ENCODE results near the gene AIRE. TPM values are rescaled to one million over a fixed set of nuclear protein-coding genes. Genes with fewer than 3 reads are reported as not detected.

AIRE gene
- polyA plus RNA-seq, 1 donor from 2014 or later: not detected

DNA sequence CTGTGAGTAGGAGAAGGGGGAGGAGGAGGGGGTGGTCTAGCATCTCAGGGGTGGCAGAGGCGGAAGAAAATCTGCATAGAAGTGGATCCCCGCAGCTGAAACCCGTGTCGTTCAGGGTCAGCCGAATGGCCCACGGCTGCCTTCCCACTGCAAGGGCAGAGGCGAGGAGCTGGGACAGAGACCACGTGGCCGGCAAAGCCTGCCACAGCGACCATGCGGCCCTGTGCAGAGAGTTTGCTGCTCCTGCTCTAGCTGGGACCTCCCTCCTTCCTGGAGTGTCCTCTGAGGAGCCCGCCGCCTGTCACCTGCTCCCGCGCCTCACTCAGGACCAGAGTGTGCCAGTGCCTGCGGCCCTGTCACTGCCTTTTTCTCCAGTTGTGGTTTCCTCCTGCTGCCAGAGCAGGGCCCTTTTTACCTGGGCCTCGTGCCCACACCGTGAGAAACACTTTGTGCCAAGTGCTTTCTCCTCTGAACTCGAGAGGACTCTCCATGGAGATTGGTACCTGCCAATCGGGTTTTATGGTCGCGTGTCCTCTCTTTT lies 62.3 kb downstream of the AIRE start:
- peaks cover 35% of the 10 kb centered on the region for H3K27me3 ChIP-seq (ENCODE audit: insufficient read depth, low read depth, low read length)
- H3K9me2 ChIP-seq (ENCODE audit: insufficient read depth, low read length): no peaks in the 10 kb centered on the region
- no peak overlapping the region for H3K27ac ChIP-seq (ENCODE audit: low read length)
- H3K36me3 ChIP-seq (ENCODE audit: insufficient read depth, low read length): no peaks in the 10 kb centered on the region
- no peaks in the 10 kb centered on the region for H3F3A ChIP-seq (ENCODE audit: insufficient read depth, low read length, poor library complexity, severe bottlenecking)
- H2AFZ ChIP-seq (ENCODE audit: low read depth, low read length): no peak overlapping the region
- no peak overlapping the region for H3K4me3 ChIP-seq (ENCODE audit: low read length)
- H4K20me1 ChIP-seq (ENCODE audit: insufficient read depth): no peaks in the 10 kb centered on the region
- H3K9ac ChIP-seq (ENCODE audit: low read length): no peak overlapping the region
- H3K9me3 ChIP-seq (ENCODE audit: low read length): no peaks in the 10 kb centered on the region
- H3K4me2 ChIP-seq (ENCODE audit: low read length): no peak overlapping the region
- TF ChIP-seq SMC3 (conservative IDR thresholded peaks at IDR 0.05; ENCODE audit: poor library complexity): no peak
- no peak for TF ChIP-seq EZH2 (IDR thresholded peaks at IDR 0.05; ENCODE audit: borderline replicate concordance, insufficient read depth, low read length, poor library complexity, severe bottlenecking)
- TF ChIP-seq, protein P1, sequence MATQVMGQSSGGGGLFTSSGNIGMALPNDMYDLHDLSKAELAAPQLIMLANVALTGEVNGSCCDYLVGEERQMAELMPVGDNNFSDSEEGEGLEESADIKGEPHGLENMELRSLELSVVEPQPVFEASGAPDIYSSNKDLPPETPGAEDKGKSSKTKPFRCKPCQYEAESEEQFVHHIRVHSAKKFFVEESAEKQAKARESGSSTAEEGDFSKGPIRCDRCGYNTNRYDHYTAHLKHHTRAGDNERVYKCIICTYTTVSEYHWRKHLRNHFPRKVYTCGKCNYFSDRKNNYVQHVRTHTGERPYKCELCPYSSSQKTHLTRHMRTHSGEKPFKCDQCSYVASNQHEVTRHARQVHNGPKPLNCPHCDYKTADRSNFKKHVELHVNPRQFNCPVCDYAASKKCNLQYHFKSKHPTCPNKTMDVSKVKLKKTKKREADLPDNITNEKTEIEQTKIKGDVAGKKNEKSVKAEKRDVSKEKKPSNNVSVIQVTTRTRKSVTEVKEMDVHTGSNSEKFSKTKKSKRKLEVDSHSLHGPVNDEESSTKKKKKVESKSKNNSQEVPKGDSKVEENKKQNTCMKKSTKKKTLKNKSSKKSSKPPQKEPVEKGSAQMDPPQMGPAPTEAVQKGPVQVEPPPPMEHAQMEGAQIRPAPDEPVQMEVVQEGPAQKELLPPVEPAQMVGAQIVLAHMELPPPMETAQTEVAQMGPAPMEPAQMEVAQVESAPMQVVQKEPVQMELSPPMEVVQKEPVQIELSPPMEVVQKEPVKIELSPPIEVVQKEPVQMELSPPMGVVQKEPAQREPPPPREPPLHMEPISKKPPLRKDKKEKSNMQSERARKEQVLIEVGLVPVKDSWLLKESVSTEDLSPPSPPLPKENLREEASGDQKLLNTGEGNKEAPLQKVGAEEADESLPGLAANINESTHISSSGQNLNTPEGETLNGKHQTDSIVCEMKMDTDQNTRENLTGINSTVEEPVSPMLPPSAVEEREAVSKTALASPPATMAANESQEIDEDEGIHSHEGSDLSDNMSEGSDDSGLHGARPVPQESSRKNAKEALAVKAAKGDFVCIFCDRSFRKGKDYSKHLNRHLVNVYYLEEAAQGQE (IDR thresholded peaks at IDR 0.05; ENCODE audit: borderline replicate concordance): no peak
- TF ChIP-seq, protein P2, sequence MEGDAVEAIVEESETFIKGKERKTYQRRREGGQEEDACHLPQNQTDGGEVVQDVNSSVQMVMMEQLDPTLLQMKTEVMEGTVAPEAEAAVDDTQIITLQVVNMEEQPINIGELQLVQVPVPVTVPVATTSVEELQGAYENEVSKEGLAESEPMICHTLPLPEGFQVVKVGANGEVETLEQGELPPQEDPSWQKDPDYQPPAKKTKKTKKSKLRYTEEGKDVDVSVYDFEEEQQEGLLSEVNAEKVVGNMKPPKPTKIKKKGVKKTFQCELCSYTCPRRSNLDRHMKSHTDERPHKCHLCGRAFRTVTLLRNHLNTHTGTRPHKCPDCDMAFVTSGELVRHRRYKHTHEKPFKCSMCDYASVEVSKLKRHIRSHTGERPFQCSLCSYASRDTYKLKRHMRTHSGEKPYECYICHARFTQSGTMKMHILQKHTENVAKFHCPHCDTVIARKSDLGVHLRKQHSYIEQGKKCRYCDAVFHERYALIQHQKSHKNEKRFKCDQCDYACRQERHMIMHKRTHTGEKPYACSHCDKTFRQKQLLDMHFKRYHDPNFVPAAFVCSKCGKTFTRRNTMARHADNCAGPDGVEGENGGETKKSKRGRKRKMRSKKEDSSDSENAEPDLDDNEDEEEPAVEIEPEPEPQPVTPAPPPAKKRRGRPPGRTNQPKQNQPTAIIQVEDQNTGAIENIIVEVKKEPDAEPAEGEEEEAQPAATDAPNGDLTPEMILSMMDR (IDR thresholded peaks at IDR 0.05; ENCODE audit: poor library complexity, severe bottlenecking): no peak
- no peak for TF ChIP-seq MXI1 (conservative IDR thresholded peaks at IDR 0.05; ENCODE audit: poor library complexity, severe bottlenecking)
- no peak for TF ChIP-seq TAF1 (IDR thresholded peaks at IDR 0.05; ENCODE audit: low read depth)
- TF ChIP-seq EP300 (conservative IDR thresholded peaks at IDR 0.05; ENCODE audit: poor library complexity, severe bottlenecking): no peak
- TF ChIP-seq RAD21 (conservative IDR thresholded peaks at IDR 0.05): no peak
- TF ChIP-seq POLR2AphosphoS5 (IDR thresholded peaks at IDR 0.05): no peak
- no peaks in the 10 kb centered on the region for H3K79me2 ChIP-seq (replicated peaks; ENCODE audit: insufficient read depth, low read length)

Small RNAs within 50 kb of the gene (small RNA-seq; reads per million reads assigned to genes)
- gene AP001059.3: 0 reads per million in 3 experiments

Other genes with a start within 250 kb of the AIRE start
- gene PWP2, start 178.5 kb upstream of the AIRE start, polyA plus RNA-seq: 1.7 and 8.7 TPM in 2 replicates
- 4.2 and 4.5 TPM in 2 replicates for gene GATD3, start 152.2 kb upstream of the AIRE start, polyA plus RNA-seq
- not detected in 2 replicates for gene ICOSLG, start 44.9 kb upstream of the AIRE start, polyA plus RNA-seq
- not detected in 2 replicates for gene DNMT3L, start 24.0 kb upstream of the AIRE start, polyA plus RNA-seq
- 79.6 and 94.4 TPM in 2 replicates for gene PFKL, start 14.2 kb downstream of the AIRE start, polyA plus RNA-seq
- gene CFAP410, start 53.5 kb downstream of the AIRE start, polyA plus RNA-seq: 36.0 and 36.5 TPM in 2 replicates
- gene TRPM2, start 67.7 kb downstream of the AIRE start, polyA plus RNA-seq: 0.14 and 0.16 TPM in 2 replicates
- 3.8 and 5.0 TPM in 2 replicates for gene LRRC3, start 169.6 kb downstream of the AIRE start, polyA plus RNA-seq